IPS-20b (cell line): Measurements from ENCODE around the gene PPM1F.
"Not testable (repeated sequence)": the region's sequence is repeated elsewhere in the genome, so short reads cannot be mapped to it uniquely, and the experiment has no call there.

ENCODE experiments used
- H3K27ac ChIP-seq: one replicate; pipeline ENCODE4 v1.5.1; 2013; ENCODE audit warnings: low read length
- H3K27me3 ChIP-seq: 2 replicates; pipeline ENCODE4 v1.6.1; 2013; ENCODE audit warnings: mild to moderate bottlenecking, low read length, inconsistent platforms; ENCODE audit not compliant: insufficient read depth
- H3K36me3 ChIP-seq: 2 replicates; pipeline ENCODE4 v1.6.1; 2013; ENCODE audit warnings: low read depth, mild to moderate bottlenecking, inconsistent platforms, low read length, moderate library complexity; ENCODE audit not compliant: insufficient read depth
- H3K4me1 ChIP-seq: 2 replicates; pipeline ENCODE4 v1.6.1; 2013; ENCODE audit warnings: mild to moderate bottlenecking, control low read depth, inconsistent platforms, low read length, moderate library complexity; ENCODE audit not compliant: insufficient read depth
- H3K4me3 ChIP-seq: 2 replicates; pipeline ENCODE4 v1.5.1; 2013; ENCODE audit warnings: mild to moderate bottlenecking, low read length, inconsistent platforms
- H3K9ac ChIP-seq: 2 replicates; pipeline ENCODE4 v1.6.1; 2013; ENCODE audit warnings: low read depth, mild to moderate bottlenecking, inconsistent platforms, low read length, moderate library complexity
- H3K9me3 ChIP-seq: 2 replicates; pipeline ENCODE4 v1.6.1; 2013; ENCODE audit warnings: mild to moderate bottlenecking, low read depth, low read length, inconsistent platforms; ENCODE audit not compliant: insufficient read depth

PPM1F gene

GRCh38 chr22:21920341-21921183 is 32.1 kb downstream of the PPM1F start:
- Histone ChIP-seq H3K4me1 (peaks cover 38% of the 10 kb centered on the region; the same call in 1 of the 2 replicates), H3K27me3 (no peaks in the 10 kb centered on the region), H3K9ac (no peak overlapping the region), H3K36me3 (no peaks in the 10 kb centered on the region), H3K27ac (no peak overlapping the region), H3K9me3 (no peaks in the 10 kb centered on the region), H3K4me3 (no peak overlapping the region)

GRCh38 chr22:21919526-21920307 is 32.9 kb downstream of the PPM1F start:
- Histone ChIP-seq H3K9ac (no peak overlapping the region; the same call in 1 of the 2 replicates), H3K9me3 (no peaks in the 10 kb centered on the region), H3K4me3 (no peak overlapping the region), H3K27ac (peak overlapping the region; percentile 37), H3K36me3 (no peaks in the 10 kb centered on the region), H3K27me3 (no peaks in the 10 kb centered on the region), H3K4me1 (peaks cover 33% of the 10 kb centered on the region; the same call in 1 of the 2 replicates)

GRCh38 chr22:21918466-21919185 is 34.0 kb downstream of the PPM1F start:
- no peak overlapping the region for H3K27ac ChIP-seq
- H3K27me3 ChIP-seq, result no peaks in the 10 kb centered on the region
- H3K4me1 ChIP-seq, result peaks cover 33% of the 10 kb centered on the region; the same call in 1 of the 2 replicates
- H3K36me3 ChIP-seq, result no peaks in the 10 kb centered on the region
- H3K9me3 ChIP-seq, result no peaks in the 10 kb centered on the region
- no peak overlapping the region for H3K9ac ChIP-seq
- H3K4me3 ChIP-seq, result no peak overlapping the region

GRCh38 chr22:21917959-21918261 is 34.7 kb downstream of the PPM1F start:
- H3K9me3 ChIP-seq, result no peaks in the 10 kb centered on the region
- H3K9ac ChIP-seq, result no peak overlapping the region
- peaks cover 33% of the 10 kb centered on the region; the same call in 1 of the 2 replicates for H3K4me1 ChIP-seq
- no peak overlapping the region for H3K27ac ChIP-seq
- H3K36me3 ChIP-seq, result no peaks in the 10 kb centered on the region
- no peak overlapping the region for H3K4me3 ChIP-seq
- no peaks in the 10 kb centered on the region for H3K27me3 ChIP-seq

GRCh38 chr22:21917181-21917958 is 35.3 kb downstream of the PPM1F start:
- peaks cover 31% of the 10 kb centered on the region; the same call in 1 of the 2 replicates for H3K4me1 ChIP-seq
- H3K4me3 ChIP-seq, result no peak overlapping the region
- no peak overlapping the region for H3K27ac ChIP-seq

GRCh38 chr22:21916309-21916918 is 36.2 kb downstream of the PPM1F start:
- Histone ChIP-seq H3K27me3 (no peaks in the 10 kb centered on the region), H3K36me3 (no peaks in the 10 kb centered on the region), H3K4me3 (no peak overlapping the region), H3K27ac (no peak overlapping the region), H3K4me1 (peaks cover 21% of the 10 kb centered on the region; the same call in 1 of the 2 replicates), H3K9ac (no peak overlapping the region), H3K9me3 (no peaks in the 10 kb centered on the region)

More at GRCh38 chr22:21917181-21917958, 35.3 kb downstream of the PPM1F start:
- Histone ChIP-seq H3K9ac (no peak overlapping the region; the same call in 1 of the 2 replicates), H3K27me3 (no peaks in the 10 kb centered on the region), H3K9me3 (no peaks in the 10 kb centered on the region), H3K36me3 (no peaks in the 10 kb centered on the region)

- no peaks in the 10 kb centered on the region for H3K27me3 ChIP-seq
- peaks cover 16% of the 10 kb centered on the region; the same call in 1 of the 2 replicates for H3K4me1 ChIP-seq
- no peaks in the 10 kb centered on the region for H3K36me3 ChIP-seq
- H3K27ac ChIP-seq, result no peak overlapping the region
- H3K9me3 ChIP-seq, result no peaks in the 10 kb centered on the region
- no peak overlapping the region for H3K9ac ChIP-seq
- no peak overlapping the region for H3K4me3 ChIP-seq
These were observed 36.9 kb downstream of the PPM1F start for GRCh38 chr22:21915624-21916308.

GRCh38 chr22:21914033-21914642 is 38.5 kb downstream of the PPM1F start:
- not testable (repeated sequence) for H3K27ac ChIP-seq, H3K4me1 ChIP-seq, H3K36me3 ChIP-seq, H3K9ac ChIP-seq, H3K4me3 ChIP-seq, H3K27me3 ChIP-seq, H3K9me3 ChIP-seq

- not testable (repeated sequence) for H3K27me3 ChIP-seq, H3K36me3 ChIP-seq, H3K4me3 ChIP-seq, H3K9ac ChIP-seq, H3K4me1 ChIP-seq, H3K27ac ChIP-seq, H3K9me3 ChIP-seq
These were observed 42.3 kb downstream of the PPM1F start for GRCh38 chr22:21910367-21910766.

- no peak overlapping the region for H3K27ac ChIP-seq
- no peak overlapping the region for H3K9ac ChIP-seq
- no peak overlapping the region for H3K4me3 ChIP-seq
- no peaks in the 10 kb centered on the region for H3K27me3 ChIP-seq
- H3K4me1 ChIP-seq, result no peaks in the 10 kb centered on the region
- H3K9me3 ChIP-seq, result no peaks in the 10 kb centered on the region
- H3K36me3 ChIP-seq, result no peaks in the 10 kb centered on the region
These were observed 42.8 kb downstream of the PPM1F start for GRCh38 chr22:21909871-21910270.
